VCaP (cell line): ENCODE results near the gene ARHGAP25.

Experiments used
- H3K27ac ChIP-seq: fragments of 450-650 bp; 2 replicates; pipeline ENCODE4 v1.5.1; 2017
- CTCF ChIP-seq: fragments of 450-650 bp; conservative IDR thresholded peaks from 2 replicates; pipeline ENCODE4 v1.5.1; 2017; ENCODE audit warnings: mild to moderate bottlenecking, moderate library complexity

The ARHGAP25 gene

DNA sequence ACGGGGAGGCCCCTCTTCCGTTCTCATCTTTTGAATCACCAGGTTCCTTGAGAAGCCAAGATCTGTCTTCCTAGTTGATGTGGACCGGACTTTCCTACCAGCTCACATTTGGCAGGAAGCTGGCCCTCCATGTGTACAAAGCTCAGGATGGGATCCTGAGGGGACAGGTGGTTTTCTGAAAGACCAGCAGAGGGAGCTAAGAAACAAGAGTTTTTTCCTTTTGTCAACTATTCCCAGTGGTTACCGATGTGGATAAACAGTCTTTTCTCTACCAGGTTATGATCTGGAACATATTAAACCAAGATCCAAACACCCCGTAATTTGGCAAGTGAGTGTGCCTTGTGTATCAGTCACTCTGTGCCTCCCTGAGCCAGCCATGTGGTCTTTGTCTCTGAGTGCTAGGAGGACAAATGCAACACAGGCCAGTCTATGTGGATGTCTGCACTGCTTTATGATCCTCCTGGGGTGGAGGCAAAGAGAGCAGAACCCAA is 25.1 kb upstream of the ARHGAP25 start:
- peak; percentile 87 for TF ChIP-seq CTCF
- H3K27ac ChIP-seq, result no peak overlapping the region

DNA sequence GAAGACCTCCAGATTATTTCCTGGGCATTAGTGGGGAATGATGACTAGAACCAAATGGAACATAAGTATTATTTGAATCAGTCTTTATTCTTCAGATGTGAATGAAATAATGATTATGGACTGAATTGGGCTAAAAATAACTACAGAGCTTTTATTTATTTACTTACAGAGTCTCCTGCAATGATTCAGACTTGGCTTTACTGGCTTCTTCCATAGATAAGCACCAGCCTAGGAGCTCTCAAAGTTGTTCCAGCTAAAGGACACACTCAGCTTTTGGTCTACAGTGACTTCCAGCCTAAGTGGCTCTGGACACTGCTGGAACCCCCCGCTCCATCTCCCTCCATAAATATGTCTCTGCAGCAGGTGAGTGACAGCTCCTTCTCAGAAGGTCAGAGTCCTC is 24.3 kb upstream of the ARHGAP25 start:
- no peak for TF ChIP-seq CTCF
- no peak overlapping the region for H3K27ac ChIP-seq

DNA sequence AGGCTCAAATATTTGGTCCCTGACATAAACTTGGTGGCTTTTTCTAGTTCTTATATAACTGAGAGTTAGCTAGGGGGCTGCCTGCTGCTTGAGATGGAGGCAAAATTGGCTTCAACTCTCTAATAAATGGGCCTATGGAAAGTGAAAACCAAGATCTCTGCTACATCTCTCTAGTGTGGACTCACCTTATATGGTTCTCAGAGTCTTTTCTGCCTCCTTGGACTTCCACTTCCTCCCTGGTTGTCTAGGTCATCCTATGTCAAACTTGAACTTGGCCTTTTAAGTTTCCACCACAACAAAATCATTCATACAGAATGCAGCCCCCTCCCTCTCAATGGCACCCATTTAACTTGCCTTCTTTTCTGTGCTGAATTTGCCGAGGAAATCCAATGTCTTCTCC is 23.9 kb upstream of the ARHGAP25 start:
- TF ChIP-seq CTCF, result no peak
- H3K27ac ChIP-seq, result no peak overlapping the region

DNA sequence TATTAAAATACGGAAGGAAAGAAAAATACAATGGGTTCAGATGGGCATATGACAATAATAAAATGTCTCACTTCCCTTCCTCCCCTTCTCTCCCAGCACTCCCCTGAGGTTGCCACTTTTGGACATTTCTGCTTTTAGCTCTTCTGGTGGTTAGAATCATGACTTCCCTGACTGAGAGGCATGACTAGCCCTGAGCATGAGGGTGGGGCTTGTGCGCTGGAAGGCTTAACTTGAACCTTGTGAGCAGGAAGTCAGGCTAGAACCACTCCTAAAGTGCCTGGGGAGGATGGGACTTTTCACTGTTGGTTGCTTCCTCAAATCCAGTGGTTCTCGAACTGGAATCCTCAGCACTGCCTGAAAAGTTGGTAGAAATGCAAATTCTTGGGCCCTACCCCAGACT is 19.7 kb upstream of the ARHGAP25 start:
- H3K27ac ChIP-seq, result no peak overlapping the region
- TF ChIP-seq CTCF, result no peak

DNA sequence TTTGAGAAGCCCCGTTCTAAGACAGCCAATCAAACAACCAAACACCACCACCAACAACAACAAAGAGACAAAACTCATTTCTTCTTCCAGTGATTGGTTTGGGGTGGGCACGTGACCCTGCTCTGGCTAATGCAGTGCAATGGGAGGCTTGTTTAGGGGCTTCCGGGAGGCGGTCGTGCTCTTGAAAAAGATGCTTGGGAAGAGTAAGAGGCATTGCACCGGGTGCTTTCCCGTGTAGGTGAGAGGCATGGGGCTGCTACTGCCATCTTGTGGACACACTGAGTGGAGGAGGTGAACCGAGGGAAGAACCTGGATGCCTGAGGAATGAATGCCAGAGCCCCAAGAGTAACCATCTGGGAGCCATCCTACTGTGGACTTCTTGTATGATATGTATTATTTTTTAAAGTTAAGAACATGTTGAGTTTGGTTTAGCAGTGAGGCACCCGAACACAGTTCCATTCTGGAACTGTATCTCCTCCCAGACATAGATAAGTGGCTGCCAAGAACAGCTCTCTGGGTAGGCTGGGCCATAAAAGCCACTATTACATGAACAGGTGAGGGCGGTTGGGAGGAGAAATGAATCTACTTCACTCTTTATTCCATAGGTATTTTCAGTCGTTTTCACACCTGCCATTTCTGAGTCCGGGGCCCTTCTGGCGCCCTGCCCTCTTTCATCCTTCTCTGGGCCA is 19.1 kb upstream of the ARHGAP25 start:
- peak; percentile 95 for TF ChIP-seq CTCF
- H3K27ac ChIP-seq, result no peak overlapping the region

GRCh38 chr2:68716604-68717304 is 17.9 kb upstream of the ARHGAP25 start:
- H3K27ac ChIP-seq, result no peak overlapping the region
- TF ChIP-seq CTCF, result no peak

- H3K27ac ChIP-seq, result no peak overlapping the region
- no peak for TF ChIP-seq CTCF
These were observed 17.3 kb upstream of the ARHGAP25 start for GRCh38 chr2:68717305-68717661.
